Left kidney (tissue), 8 donors: ENCODE results near the gene SCN4A. TPM values are rescaled to one million over a fixed set of nuclear protein-coding genes. Genes with fewer than 3 reads are reported as not detected.
"Not testable (repeated sequence)": the region's sequence is repeated elsewhere in the genome, so short reads cannot be mapped to it uniquely, and the experiment has no call there.

Experiments used
- DNase-seq: peaks from one replicate; pipeline ENCODE4 v3.0.0-alpha.2; 2013
- long read RNA-seq, 8 donors: transcript quantifications; one replicate each; lab custom pipeline, GENCODE V29; 2026
- polyA plus RNA-seq: library from polyadenylated mRNA; unstranded; fragments of 120-200 nt; gene quantifications from one replicate; pipeline ENCODE4 v1.2.1, GENCODE V29; 2013; ENCODE audit not compliant: insufficient read length

The SCN4A gene
- polyA plus RNA-seq: 0.86 TPM
- long read RNA-seq, donor 1: 0 reads
- long read RNA-seq, donor 2: 0 reads
- long read RNA-seq, donor 3: 0 reads
- long read RNA-seq, donor 4: 0 reads
- long read RNA-seq, donor 5: 0 reads
- long read RNA-seq, donor 6: 0 reads
- long read RNA-seq, donor 7: 0 reads
- long read RNA-seq, donor 8: 0 reads

DNA sequence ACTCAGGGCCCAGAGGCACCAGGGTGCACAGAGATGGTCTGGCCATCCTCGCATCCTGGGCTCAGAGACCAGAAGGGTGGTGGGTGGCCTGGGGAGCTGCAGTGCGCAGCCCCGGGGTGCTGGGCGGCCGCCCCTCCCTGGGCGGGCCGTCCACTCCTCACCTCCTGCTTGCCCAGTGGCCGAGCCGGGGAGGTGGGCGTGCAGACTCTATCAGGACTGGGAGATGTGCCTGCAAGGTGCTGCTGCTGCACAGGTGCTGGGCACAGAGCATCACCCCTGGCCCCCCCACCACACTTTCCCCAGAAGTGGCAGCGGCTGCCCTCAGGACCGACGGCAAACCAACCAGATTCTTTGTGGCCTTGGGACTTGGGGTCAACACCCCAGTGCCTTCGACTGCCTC lies at the start of gene SCN4A:
Gene SCN4A (minus strand): TSS at position 123 of the 400 bp plus-strand sequence. CDS start 77 bp downstream, at position 46.
- DNase-seq: no peak

DNA sequence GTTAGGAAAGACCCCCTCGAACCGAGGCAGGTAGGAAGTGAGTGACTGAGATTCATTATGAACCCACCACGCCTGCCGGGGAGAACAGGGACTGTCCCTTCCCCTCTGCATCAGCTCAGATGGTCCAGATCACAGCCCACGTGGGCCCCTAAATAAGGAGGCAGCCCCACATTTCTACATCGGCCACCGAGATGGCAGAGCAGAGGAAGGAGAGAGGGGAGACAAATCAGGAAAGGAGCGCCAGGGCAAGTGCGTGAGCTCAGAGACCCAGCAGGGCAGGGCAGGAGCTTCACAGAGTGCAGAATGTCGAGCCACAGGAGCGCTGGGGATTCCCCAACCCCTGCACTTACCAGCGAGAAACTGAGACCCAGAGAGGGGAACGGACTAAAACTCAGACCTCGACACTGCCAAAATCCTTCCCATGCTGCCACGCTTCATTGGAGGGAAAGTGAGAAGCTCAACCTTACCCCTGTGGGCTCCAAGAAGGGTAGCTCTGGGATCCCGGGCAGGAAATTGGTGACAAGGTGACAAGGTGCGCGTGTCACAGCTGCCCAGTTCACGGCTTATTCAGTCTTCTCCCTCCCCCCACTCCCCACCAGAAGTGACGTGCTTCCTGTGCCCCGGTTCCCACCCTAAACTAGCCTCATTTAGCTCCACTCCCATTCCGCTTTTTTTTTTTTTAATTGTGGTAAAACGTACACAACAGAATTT lies 47.5 kb upstream of the SCN4A start, which contains the start of gene ICAM2:
Gene ICAM2 (minus strand): TSS at position 578 of the 711 bp plus-strand sequence. CDS start 13,942 bp downstream, outside the sequence.
- no peak for DNase-seq

DNA sequence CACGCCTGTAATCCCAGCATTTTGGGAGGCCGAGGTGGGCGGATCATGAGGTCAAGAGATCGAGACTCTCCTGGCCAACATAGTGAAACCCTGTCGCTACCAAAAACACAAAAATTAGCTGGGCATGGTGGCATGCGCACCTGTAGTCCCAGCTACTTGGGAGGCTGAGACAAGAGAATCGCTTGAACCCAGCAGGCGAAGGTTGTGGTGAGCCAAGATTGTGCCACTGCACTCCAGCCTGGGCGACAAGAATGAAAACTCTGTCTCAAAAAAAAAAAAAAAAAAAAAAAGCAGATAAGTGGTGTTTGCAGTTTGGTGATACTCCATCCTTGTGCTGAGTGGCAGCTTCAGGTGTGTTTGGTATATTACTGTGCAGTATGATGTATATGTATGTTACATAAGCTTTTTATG lies 46.8 kb upstream of the SCN4A start:
- DNase-seq: not testable (repeated sequence)

GRCh38 chr17:64017381-64017980 lies 44.8 kb upstream of the SCN4A start:
- DNase-seq: no peak

GRCh38 chr17:64016974-64017373 lies 44.3 kb upstream of the SCN4A start:
- DNase-seq: no peak

GRCh38 chr17:64016231-64016784 lies 43.6 kb upstream of the SCN4A start:
- DNase-seq: no peak

GRCh38 chr17:64015447-64015846 lies 42.7 kb upstream of the SCN4A start:
- DNase-seq: no peak

- DNase-seq: no peak
These were observed 37.1 kb upstream of the SCN4A start for GRCh38 chr17:64009571-64010402.

GRCh38 chr17:64008830-64009229 lies 36.1 kb upstream of the SCN4A start:
- no peak for DNase-seq

DNA sequence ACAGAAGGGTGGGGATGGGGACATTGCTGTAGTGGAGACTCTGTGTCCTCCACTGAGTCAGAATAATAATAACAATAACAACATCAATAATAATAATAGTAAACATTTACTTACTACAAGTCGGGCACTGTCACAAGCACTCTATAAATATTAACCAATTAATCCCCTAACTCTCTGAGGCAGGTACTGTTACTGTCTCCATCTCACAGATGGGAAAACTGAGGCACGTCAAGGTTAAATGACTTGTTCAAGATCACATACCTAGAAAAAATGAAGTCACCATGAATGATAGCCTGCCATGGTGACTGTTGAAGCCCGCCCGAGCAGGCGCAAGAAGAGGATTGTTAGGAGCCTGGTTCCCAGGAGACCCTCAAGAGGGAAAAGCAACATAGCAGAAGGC lies 35.6 kb upstream of the SCN4A start:
- DNase-seq: no peak

DNA sequence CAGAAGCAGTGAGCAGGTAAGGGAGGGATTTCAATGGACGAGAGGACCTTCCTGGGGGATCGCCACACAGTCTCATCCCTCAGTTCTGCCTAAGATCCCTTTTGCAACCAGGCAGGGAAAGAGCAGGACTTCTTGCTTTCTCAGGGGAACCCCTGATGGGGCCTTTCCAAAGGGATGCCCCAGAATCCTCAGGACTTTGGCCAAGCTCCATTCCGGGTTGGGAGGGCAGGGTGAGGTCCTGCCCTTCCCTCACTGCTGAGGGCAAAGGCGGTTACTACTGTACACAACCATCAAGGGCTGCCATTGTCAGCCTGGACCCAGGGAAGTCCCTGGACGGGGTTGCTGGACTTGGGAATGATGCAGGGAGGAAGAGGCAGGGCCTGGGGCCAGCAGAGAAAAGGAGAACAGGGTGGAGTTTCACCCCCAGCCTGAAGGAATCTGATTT lies 35.1 kb upstream of the SCN4A start:
- no peak for DNase-seq

- not testable (repeated sequence) for DNase-seq
These were observed 34.5 kb upstream of the SCN4A start for GRCh38 chr17:64007089-64007837.

- no peak for DNase-seq
These were observed 33.8 kb upstream of the SCN4A start for GRCh38 chr17:64006361-64007088.

GRCh38 chr17:64005734-64006167 lies 33.0 kb upstream of the SCN4A start:
- no peak for DNase-seq

DNA sequence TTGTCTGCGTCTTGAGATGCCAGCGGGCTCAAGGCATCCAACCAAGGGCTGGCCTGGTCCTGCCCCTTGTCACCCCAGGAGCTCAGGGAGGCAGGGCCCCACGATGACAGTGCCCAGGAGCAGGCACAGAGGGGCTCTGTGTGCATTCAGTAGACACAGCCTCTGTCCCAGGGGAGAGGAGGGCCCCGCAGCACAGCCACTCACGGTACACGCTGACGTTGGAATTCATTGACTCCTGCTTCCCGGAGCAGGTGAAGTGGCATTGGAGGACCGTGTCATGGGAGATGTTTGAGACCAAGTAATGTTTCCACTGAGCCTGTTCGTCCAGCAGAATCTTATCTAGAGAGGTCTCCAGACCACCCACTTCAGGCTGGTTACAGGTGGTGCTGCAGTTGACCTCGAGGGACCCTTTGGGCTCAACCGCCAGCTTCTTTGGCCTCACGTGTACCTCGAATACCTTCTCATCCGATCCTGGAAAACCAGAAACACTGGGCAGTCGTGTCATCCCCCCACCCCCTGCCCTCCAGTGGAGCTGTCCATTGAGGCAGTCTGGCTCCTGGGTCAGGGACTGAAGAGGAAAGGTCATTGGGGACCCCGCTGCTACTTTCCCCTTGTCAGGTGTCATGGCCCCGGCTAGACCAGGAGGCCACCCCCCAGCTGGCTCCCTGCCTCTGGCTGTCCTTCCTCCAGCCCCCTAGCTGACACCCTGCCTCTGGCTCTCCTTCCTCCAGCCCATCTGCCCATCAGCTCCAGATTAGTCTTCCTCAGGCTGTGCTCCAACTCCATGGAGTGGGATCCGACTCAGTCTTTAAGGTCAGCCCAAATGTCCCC lies 32.4 kb upstream of the SCN4A start:
- no peak for DNase-seq

GRCh38 chr17:64004218-64004770 lies 31.6 kb upstream of the SCN4A start:
- no peak for DNase-seq

GRCh38 chr17:64003526-64004121 lies 30.9 kb upstream of the SCN4A start:
- no peak for DNase-seq

DNA sequence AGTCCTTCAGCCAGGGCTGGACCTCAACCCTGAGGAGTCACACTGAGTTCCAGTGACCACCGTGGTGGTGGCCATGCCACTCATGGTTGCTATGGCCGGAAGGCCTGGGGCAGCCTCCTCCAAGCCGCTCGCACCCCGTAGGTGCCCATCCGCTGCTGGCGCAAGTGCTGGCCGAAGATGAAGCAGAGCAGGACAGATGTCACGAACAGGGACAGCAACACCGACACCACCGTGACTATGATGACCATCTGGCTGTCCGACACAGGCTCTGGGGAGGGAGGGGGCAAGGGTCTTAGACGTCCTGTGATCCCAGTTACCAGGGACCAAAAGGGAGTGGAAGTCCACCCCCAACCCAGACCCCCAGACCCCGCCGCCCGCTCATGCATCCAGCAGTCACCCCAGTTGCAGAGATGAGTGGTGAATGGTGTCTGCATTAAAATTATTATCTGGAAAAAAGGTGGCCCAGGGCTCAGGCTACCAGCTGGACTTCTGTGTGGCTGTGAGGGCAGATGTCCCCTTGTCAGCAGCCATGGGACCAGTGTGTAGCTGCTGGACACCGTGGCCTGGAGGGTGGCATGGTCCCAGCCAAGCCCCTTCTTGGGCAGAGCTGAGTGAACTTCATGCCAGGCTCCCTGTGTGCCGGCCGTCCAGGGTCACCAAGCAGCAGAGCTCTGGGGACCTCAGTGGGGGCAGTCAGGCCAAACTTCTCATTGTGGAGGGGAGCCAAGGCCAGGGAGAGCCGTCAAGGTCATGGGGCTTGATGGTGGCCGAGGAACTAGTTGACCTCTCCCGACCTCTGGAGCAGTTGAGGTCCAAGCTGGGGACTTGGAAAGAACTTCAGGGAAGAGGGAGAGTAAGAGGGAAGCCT lies 30.2 kb upstream of the SCN4A start:
- DNase-seq: no peak
